BLaER1 treated with 17β-estradiol and CSF1 and Interleukin-3, amounts not matched to agents 10 nM and 100 nM (cell line): ENCODE data around the gene AMFR.
A peak's percentile ranks its signal among the peaks of the same experiment; 100 is the strongest.

ENCODE experiments used
- H3K27ac ChIP-seq, 11 experiments: shearing (Covaris generic); formaldehyde crosslinking; 2 replicates each; pipeline ENCODE4 v1.8.1; 2022
- H3K27me3 ChIP-seq, 11 experiments: shearing (Covaris generic); formaldehyde crosslinking; 2 replicates each; pipeline ENCODE4 v1.8.1; 2022
- H3K36me3 ChIP-seq, 11 experiments: shearing (Covaris generic); formaldehyde crosslinking; 2 replicates each; pipeline ENCODE4 v1.8.1; 2022
- H3K4me1 ChIP-seq, 10 experiments: shearing (Covaris generic); formaldehyde crosslinking; 2 replicates each; pipeline ENCODE4 v1.8.1; 2022
- H3K4me2 ChIP-seq, 11 experiments: shearing (Covaris generic); formaldehyde crosslinking; 2 replicates each; pipeline ENCODE4 v1.8.1; 2022
- H3K4me3 ChIP-seq, 10 experiments: shearing (Covaris generic); formaldehyde crosslinking; 2 replicates each; pipeline ENCODE4 v1.8.1; 2022
- H3K9ac ChIP-seq, 11 experiments: shearing (Covaris generic); formaldehyde crosslinking; 2 replicates each; pipeline ENCODE4 v1.8.1; 2022
- H3K9me3 ChIP-seq, 11 experiments: shearing (Covaris generic); formaldehyde crosslinking; replicated peaks in 1 of 11; 2 replicates each; pipeline ENCODE4 v1.8.1; 2022
- H4K20me1 ChIP-seq, 11 experiments: shearing (Covaris generic); formaldehyde crosslinking; 2 replicates each; pipeline ENCODE4 v1.8.1; 2022
- Cebpa-rat ChIP-seq, 11 experiments: shearing (Covaris generic); IDR thresholded peaks; 2 replicates each; pipeline ENCODE4 v1.8.1; 2022

Gene AMFR

GRCh38 chr16:56344518-56345405, 80.6 kb downstream of the AMFR start:
- Histone ChIP-seq H4K20me1 (peaks cover 0 to 9% (median 0%) of the 10 kb centered on the region in 11 experiments; a peak in 2 of 22 replicates), H3K27ac (no peak overlapping the region), H3K4me3 (no peak overlapping the region), H3K9me3 (no peaks in the 10 kb centered on the region), H3K4me1 (peaks cover 0 to 15% (median 4%) of the 10 kb centered on the region in 10 experiments; a peak in 8 of 20 replicates), H3K9ac (no peak overlapping the region), H3K27me3 (no peaks in the 10 kb centered on the region), H3K36me3 (no peaks in the 10 kb centered on the region), H3K4me2 (peak overlapping the region in 2 of 11 experiments; percentile 39 to 47; a peak in 3 of 22 replicates)
- TF ChIP-seq Cebpa-rat (IDR thresholded peaks at IDR 0.05): no peak

GRCh38 chr16:56343661-56344517, 81.5 kb downstream of the AMFR start:
- peaks cover 0 to 9% (median 0%) of the 10 kb centered on the region in 11 experiments; a peak in 2 of 22 replicates for H4K20me1 ChIP-seq
- peaks cover 0 to 15% (median 4%) of the 10 kb centered on the region in 10 experiments; a peak in 11 of 20 replicates for H3K4me1 ChIP-seq
- no peak overlapping the region for H3K4me3 ChIP-seq
- TF ChIP-seq Cebpa-rat (IDR thresholded peaks at IDR 0.05): no peak
- H3K27me3 ChIP-seq: no peaks in the 10 kb centered on the region
- H3K36me3 ChIP-seq: no peaks in the 10 kb centered on the region
- H3K27ac ChIP-seq: no peak overlapping the region
- peak overlapping the region in 4 of 11 experiments; percentile 3 to 47 (median 36); a peak in 4 of 22 replicates for H3K4me2 ChIP-seq
- H3K9ac ChIP-seq: no peak overlapping the region
- H3K9me3 ChIP-seq: no peaks in the 10 kb centered on the region

- H4K20me1 ChIP-seq: peaks cover 0 to 9% (median 0%) of the 10 kb centered on the region in 11 experiments; a peak in 2 of 22 replicates
- no peak overlapping the region for H3K27ac ChIP-seq
- no peak for TF ChIP-seq Cebpa-rat (IDR thresholded peaks at IDR 0.05)
- H3K4me1 ChIP-seq: peaks cover 16 to 31% (median 22%) of the 10 kb centered on the region in 10 experiments; a peak in 19 of 20 replicates
- H3K36me3 ChIP-seq: no peaks in the 10 kb centered on the region
- H3K4me3 ChIP-seq: no peak overlapping the region
- H3K4me2 ChIP-seq: no peak overlapping the region
- H3K27me3 ChIP-seq: no peaks in the 10 kb centered on the region
- H3K9me3 ChIP-seq: no peaks in the 10 kb centered on the region
- H3K9ac ChIP-seq: no peak overlapping the region
Observed at GRCh38 chr16:56341656-56342399, 83.5 kb downstream of the AMFR start.

- H3K4me3 ChIP-seq: no peak overlapping the region
- H3K27me3 ChIP-seq: no peaks in the 10 kb centered on the region
- H4K20me1 ChIP-seq: peaks cover 0 to 9% (median 0%) of the 10 kb centered on the region in 11 experiments; a peak in 2 of 22 replicates
- no peaks in the 10 kb centered on the region for H3K9me3 ChIP-seq
- no peak overlapping the region for H3K9ac ChIP-seq
- TF ChIP-seq Cebpa-rat (IDR thresholded peaks at IDR 0.05): no peak
- H3K4me2 ChIP-seq: no peak overlapping the region
- H3K36me3 ChIP-seq: no peaks in the 10 kb centered on the region
- peaks cover 16 to 36% (median 30%) of the 10 kb centered on the region in 10 experiments; a peak in 19 of 20 replicates for H3K4me1 ChIP-seq
- no peak overlapping the region for H3K27ac ChIP-seq
Observed at GRCh38 chr16:56340864-56341365, 84.4 kb downstream of the AMFR start.

- Histone ChIP-seq H4K20me1 (peaks cover 0 to 9% (median 0%) of the 10 kb centered on the region in 11 experiments; a peak in 2 of 22 replicates), H3K9me3 (no peaks in the 10 kb centered on the region), H3K4me1 (peaks cover 16 to 41% (median 34%) of the 10 kb centered on the region in 10 experiments; a peak in 19 of 20 replicates), H3K4me2 (no peak overlapping the region), H3K36me3 (no peaks in the 10 kb centered on the region), H3K27ac (no peak overlapping the region), H3K27me3 (no peaks in the 10 kb centered on the region), H3K4me3 (no peak overlapping the region), H3K9ac (no peak overlapping the region)
- TF ChIP-seq Cebpa-rat (IDR thresholded peaks at IDR 0.05): no peak
Observed at GRCh38 chr16:56340416-56340815, 84.9 kb downstream of the AMFR start.

- TF ChIP-seq Cebpa-rat (IDR thresholded peaks at IDR 0.05): no peak
- Histone ChIP-seq H3K9ac (no peak overlapping the region), H3K27me3 (no peaks in the 10 kb centered on the region), H3K36me3 (no peaks in the 10 kb centered on the region), H3K4me2 (no peak overlapping the region), H3K27ac (no peak overlapping the region), H3K4me3 (no peak overlapping the region), H4K20me1 (peaks cover 0 to 9% (median 0%) of the 10 kb centered on the region in 11 experiments; a peak in 2 of 22 replicates), H3K4me1 (peaks cover 16 to 49% (median 39%) of the 10 kb centered on the region in 10 experiments; a peak in 19 of 20 replicates), H3K9me3 (no peaks in the 10 kb centered on the region)
Observed at GRCh38 chr16:56339431-56340195, 85.7 kb downstream of the AMFR start.

- no peak for TF ChIP-seq Cebpa-rat (IDR thresholded peaks at IDR 0.05)
Observed at GRCh38 chr16:56338566-56339318, 86.6 kb downstream of the AMFR start.

More at GRCh38 chr16:56338566-56339318, 86.6 kb downstream of the AMFR start:
- H3K4me2 ChIP-seq: peak overlapping the region in 7 of 11 experiments; percentile 74 to 91 (median 84); a peak in 13 of 22 replicates
- H3K27ac ChIP-seq: peak overlapping the region in 2 of 11 experiments; percentile 24 to 49; a peak in 1 of 22 replicates
- peaks cover 12 to 53% (median 46%) of the 10 kb centered on the region in 10 experiments for H3K4me1 ChIP-seq
- no peak overlapping the region for H3K4me3 ChIP-seq
- no peaks in the 10 kb centered on the region for H3K9me3 ChIP-seq
- H3K36me3 ChIP-seq: no peaks in the 10 kb centered on the region
- H3K9ac ChIP-seq: no peak overlapping the region
- H3K27me3 ChIP-seq: no peaks in the 10 kb centered on the region
- peaks cover 0 to 10% (median 0%) of the 10 kb centered on the region in 11 experiments; a peak in 2 of 22 replicates for H4K20me1 ChIP-seq
